GM12801 (cell line): ENCODE data around the gene S100A6.

ENCODE experiments used
- TF ChIP-seq, protein P1 (sequence below): IDR thresholded peaks from one replicate; pipeline ENCODE4 v1.5.1; 2011; ENCODE audit warnings: control low read depth; ENCODE audit not compliant: insufficient read length; ENCODE audit errors: extremely low read depth

S100A6 gene

DNA sequence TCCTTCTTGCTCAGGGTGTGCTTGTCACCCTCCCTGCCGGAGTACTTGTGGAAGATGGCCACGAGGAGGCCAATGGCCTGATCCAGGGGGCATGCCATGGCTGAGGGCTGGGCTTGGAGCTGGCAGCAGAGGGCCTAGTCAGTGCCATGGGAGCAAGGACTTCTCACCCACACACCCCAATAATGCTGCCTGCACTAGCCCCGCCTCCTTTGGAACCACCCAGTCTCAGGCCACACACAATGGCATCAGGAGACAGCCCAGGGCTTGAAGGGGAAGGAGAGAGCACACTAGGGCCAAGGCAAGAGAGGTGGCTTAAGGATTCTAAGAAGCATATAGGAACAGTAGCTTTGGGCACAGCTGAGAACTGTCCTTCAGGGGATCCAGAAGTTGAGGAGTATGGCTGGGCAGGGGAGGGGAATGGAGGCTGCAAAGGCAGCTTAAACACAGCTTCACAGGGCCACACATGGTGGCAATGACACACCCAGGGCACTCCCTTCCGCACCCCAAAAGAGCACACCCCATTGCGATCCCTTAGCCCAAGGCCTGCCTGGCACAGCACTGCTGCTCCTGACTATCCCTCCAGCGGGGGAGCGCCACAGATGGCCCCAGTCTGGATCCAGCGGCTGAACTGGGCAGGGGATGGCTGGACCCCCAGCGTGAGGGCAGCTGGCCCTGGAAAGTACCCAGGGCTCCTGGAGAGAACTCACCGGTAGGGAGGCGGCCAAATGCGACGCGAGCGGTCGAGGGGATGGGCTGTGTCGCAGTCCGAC is at the start of gene S100A6:
Gene S100A6 (minus strand): TSS at position 750 of the 770 bp plus-strand sequence. CDS start 652 bp downstream, at position 98.
- TF ChIP-seq, protein P1, sequence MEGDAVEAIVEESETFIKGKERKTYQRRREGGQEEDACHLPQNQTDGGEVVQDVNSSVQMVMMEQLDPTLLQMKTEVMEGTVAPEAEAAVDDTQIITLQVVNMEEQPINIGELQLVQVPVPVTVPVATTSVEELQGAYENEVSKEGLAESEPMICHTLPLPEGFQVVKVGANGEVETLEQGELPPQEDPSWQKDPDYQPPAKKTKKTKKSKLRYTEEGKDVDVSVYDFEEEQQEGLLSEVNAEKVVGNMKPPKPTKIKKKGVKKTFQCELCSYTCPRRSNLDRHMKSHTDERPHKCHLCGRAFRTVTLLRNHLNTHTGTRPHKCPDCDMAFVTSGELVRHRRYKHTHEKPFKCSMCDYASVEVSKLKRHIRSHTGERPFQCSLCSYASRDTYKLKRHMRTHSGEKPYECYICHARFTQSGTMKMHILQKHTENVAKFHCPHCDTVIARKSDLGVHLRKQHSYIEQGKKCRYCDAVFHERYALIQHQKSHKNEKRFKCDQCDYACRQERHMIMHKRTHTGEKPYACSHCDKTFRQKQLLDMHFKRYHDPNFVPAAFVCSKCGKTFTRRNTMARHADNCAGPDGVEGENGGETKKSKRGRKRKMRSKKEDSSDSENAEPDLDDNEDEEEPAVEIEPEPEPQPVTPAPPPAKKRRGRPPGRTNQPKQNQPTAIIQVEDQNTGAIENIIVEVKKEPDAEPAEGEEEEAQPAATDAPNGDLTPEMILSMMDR = no peak

DNA sequence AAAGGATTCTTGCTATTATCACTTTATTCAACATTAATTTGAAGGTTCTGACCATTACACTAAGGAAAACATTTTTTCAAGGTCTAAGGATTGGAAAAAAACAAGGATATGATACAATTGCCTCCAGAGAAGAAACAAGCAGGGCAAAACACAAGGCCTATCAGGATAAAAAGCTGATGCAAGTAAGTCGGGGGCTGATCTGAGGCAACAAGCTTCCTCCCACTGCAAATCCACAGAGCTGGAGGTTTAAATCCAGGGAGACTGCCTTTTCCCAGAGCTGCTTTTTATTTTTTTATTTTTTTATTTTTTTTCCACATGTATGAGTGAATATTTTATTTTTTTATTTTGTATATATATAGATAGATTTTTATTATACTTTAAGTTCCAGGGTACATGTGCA is 49.2 kb upstream of the S100A6 start:
- TF ChIP-seq, protein P1 = no peak

DNA sequence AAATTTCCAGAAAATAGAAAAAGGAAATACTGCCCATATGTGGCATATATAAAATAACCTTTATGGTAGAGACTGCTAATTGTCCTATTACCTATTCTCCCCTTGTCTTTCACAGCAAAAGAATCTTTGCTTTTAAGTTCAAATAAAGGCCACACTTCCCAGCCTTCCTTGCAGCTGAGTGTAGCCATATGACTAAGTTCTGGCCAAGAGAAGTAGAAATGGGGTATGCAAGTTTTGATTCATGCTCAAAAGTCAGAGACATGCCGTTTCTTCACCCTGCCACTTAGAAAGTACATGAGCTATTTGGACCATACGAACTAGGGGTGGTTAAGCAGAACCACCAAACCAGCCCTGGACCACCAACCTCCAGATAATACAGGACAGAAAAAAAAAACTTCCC is 48.2 kb upstream of the S100A6 start:
- TF ChIP-seq, protein P1 = no peak

DNA sequence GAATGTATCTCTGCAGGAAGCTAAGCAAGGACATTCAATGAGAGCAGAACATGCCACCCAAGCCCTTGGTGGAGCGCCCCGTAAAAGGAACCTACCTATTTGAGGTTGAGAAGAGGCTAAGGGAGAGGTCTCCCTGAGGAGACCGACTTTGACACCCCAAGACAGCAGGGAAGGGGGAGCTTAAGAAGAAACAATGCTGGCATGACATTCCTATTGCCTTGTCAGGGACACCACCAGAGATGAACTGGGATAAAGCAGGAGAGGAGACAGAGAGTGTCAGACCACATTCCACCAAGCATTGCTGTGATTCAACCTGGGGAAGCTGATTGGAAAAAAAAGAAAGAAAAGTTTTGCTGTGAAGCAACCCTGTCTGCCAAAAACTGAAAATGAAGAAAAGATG is 43.1 kb upstream of the S100A6 start:
- TF ChIP-seq, protein P1 = no peak

DNA sequence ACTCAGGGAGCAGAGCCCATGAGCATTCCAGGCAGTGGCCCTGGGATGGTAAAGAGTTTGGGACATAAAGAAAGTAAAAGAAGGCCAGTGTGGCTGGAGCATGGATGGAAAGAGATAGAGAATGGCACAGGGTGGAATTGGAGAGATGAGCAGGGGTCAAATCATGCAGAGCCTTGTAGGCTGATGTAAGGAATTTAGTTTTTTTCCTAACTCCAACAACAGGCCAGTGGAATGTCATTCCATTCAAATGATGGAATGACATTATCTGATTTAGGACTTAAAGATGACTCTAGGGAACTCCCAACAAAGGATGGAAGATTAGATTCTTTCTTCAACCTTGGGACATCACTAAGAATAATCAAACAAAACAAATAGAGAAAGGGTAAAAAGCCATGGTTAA is 42.7 kb upstream of the S100A6 start:
- TF ChIP-seq, protein P1 = no peak

DNA sequence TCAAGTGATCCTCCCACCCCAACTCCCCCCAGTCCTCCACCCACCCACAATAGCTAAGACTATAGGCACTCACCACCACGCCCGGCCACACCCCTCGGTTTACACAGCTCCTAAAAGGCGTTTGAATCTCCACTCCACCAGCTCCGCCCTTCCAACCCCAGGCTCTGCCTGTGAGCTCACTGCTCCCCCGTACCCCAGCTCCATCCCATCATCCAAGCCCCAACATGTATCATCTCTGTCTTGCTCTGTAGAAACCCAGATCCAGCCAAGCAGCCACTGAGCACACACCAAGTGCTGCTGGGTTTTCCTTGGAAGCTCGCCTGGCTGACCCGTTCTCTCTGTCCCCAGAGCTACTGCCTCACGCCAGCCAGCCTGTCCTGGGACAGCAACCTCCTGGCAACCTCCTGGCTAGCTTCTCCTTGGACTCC is 41.8 kb upstream of the S100A6 start:
- TF ChIP-seq, protein P1 = no peak

DNA sequence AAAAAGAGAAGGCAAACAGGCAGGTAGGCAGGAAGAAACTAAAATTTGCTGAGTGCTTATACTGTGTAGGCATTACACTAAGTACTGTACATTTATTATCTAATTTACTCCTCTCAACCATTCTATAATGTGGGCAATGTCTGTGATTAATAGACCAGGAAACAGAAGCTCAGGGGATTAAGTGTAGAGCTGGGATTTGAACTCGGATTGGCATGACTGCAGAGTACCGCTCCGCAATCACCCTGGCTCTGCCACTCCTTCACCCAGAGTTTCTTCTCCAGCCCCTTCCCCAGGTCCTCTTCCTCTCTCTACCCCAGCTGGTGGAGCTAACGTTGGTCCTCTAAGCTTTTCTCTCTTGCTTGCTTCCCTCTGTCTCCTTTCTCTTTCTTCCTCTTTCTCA is 41.3 kb upstream of the S100A6 start:
- TF ChIP-seq, protein P1 = no peak
